A673 (cell line): ENCODE measurements around the gene ABCC5.

ENCODE experiments used
- EZH2 ChIP-seq: fragments of 200-600 bp; sonication (generic); IDR thresholded peaks from 2 replicates; pipeline ENCODE4 v1.6.1; 2017; ENCODE audit warnings: borderline replicate concordance, low read depth, mild to moderate bottlenecking, mixed read lengths, antibody characterized with exemption, low read length; ENCODE audit not compliant: poor library complexity, severe bottlenecking
- TF ChIP-seq, protein P1 (sequence below): fragments of 300-800, 200-600 bp; sonication (generic); conservative IDR thresholded peaks from 2 replicates; pipeline ENCODE4 v1.5.1; 2017; ENCODE audit warnings: low read depth, mild to moderate bottlenecking, antibody characterized with exemption, low read length, moderate library complexity, mixed read lengths

DNA sequence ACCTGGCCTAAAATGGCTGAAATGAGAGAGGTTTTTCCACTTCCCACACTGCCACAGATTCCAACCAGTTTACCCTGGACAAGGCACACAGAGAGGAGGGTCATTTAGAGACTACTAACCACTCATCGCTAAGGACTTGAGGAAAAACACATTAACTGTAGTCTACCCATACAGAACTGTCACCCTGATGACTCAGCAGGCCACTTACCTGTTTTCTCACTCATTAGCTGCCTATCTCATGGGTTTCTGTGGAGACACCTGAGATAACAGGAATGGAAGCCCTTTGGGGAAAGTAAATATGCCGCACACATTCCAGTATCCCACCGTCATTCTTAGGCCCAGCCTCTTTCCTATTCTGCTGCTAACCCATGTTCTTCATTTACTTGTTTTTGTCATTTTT is 50.0 kb downstream of the ABCC5 start:
- TF ChIP-seq, protein P1, sequence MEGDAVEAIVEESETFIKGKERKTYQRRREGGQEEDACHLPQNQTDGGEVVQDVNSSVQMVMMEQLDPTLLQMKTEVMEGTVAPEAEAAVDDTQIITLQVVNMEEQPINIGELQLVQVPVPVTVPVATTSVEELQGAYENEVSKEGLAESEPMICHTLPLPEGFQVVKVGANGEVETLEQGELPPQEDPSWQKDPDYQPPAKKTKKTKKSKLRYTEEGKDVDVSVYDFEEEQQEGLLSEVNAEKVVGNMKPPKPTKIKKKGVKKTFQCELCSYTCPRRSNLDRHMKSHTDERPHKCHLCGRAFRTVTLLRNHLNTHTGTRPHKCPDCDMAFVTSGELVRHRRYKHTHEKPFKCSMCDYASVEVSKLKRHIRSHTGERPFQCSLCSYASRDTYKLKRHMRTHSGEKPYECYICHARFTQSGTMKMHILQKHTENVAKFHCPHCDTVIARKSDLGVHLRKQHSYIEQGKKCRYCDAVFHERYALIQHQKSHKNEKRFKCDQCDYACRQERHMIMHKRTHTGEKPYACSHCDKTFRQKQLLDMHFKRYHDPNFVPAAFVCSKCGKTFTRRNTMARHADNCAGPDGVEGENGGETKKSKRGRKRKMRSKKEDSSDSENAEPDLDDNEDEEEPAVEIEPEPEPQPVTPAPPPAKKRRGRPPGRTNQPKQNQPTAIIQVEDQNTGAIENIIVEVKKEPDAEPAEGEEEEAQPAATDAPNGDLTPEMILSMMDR = no peak
- no peak for TF ChIP-seq EZH2
